Thoracic aorta (tissue), 2 donors: Measurements from ENCODE around the gene CUBN. TPM values are rescaled to one million over a fixed set of nuclear protein-coding genes. Genes with fewer than 3 reads are reported as not detected.

Source experiments
- ATAC-seq: fragments of 150-250 bp; one replicate; pipeline ENCODE4 v1.8.0; 2017; ENCODE audit warnings: low read depth; ENCODE audit not compliant: insufficient number of reproducible peaks, low FRiP score
- DNase-seq: peaks from one replicate; pipeline ENCODE4 v3.0.0-alpha.2; 2020; ENCODE audit warnings: low spot score
- H3K27ac ChIP-seq, 2 donors: fragments of 200-600 bp; sonication (generic); 1 replicate in 1 of 2; 2 replicates in 1 of 2; pipeline ENCODE4 v1.5.1; 2016; ENCODE audit warnings: mild to moderate bottlenecking in 2 of 2, moderate library complexity in 2 of 2
- H3K27me3 ChIP-seq: fragments of 200-600 bp; sonication (generic); replicated peaks from 2 replicates; pipeline ENCODE4 v1.6.0; 2016; ENCODE audit warnings: mild to moderate bottlenecking; ENCODE audit not compliant: insufficient read depth
- H3K36me3 ChIP-seq: fragments of 200-600 bp; sonication (generic); one replicate; pipeline ENCODE4 v1.5.1; 2016
- H3K4me1 ChIP-seq, 2 donors: fragments of 200-600 bp; sonication (generic); 1 replicate in 1 of 2; 2 replicates in 1 of 2; pipeline versions ENCODE4 v1.5.1 to v1.6.0; 2016; ENCODE audit warnings: low read depth in 2 of 2, mild to moderate bottlenecking in 1 of 2; ENCODE audit not compliant: control insufficient read depth in 1 of 2
- H3K4me3 ChIP-seq: fragments of 200-600 bp; sonication (generic); 2 replicates; pipeline ENCODE4 v1.5.1; 2016; ENCODE audit warnings: mild to moderate bottlenecking
- H3K9me3 ChIP-seq: fragments of 200-600 bp; sonication (generic); 2 replicates; pipeline ENCODE4 v1.5.1; 2016
- total RNA-seq, 2 donors: library from RNA; depleted of rRNA; stranded (reverse); fragments of >200 nt; gene quantifications; one replicate each; pipeline versions ENCODE4 v1.1.0 to v1.2.3, GENCODE V29; 2016
- TF ChIP-seq, protein P1 (sequence below): fragments of 200-600 bp; sonication (generic); IDR thresholded peaks from one replicate; pipeline ENCODE4 v1.5.1; 2019; ENCODE audit warnings: antibody characterized with exemption

The CUBN gene
- total RNA-seq, 2 donors from 2014 or later, result 4.1 to 4.6 TPM

DNA sequence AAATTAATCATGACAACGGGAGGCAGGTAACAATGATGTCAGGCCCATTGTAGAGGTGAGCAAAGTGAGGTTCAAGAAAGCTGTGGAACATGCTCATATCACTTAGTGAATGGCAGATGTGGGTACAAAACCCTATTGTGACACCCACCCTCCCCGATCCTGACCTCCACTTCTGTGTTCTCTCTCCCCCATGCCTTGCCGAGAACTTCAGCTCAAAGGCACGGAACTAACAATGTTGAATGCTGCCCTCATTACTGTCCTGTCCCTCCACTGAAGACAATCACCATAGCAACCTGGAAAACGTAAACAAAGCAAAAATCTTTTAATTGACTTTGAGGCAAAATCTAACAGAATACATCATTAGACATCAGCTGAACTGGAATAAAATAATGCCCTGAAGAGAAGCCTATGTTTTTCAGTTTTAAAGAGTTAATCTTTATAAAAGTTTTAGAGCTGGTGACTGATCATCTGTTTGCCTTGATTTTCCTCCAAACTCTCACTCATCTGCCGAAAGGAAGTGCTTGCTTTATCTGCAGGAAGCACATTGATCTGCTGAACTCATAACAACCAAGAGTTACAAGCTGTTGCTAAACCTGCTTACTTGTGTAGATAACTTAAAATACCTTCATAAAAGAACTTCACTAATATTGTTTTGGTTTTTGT lies 133.6 kb downstream of the CUBN start:
- TF ChIP-seq, protein P1, sequence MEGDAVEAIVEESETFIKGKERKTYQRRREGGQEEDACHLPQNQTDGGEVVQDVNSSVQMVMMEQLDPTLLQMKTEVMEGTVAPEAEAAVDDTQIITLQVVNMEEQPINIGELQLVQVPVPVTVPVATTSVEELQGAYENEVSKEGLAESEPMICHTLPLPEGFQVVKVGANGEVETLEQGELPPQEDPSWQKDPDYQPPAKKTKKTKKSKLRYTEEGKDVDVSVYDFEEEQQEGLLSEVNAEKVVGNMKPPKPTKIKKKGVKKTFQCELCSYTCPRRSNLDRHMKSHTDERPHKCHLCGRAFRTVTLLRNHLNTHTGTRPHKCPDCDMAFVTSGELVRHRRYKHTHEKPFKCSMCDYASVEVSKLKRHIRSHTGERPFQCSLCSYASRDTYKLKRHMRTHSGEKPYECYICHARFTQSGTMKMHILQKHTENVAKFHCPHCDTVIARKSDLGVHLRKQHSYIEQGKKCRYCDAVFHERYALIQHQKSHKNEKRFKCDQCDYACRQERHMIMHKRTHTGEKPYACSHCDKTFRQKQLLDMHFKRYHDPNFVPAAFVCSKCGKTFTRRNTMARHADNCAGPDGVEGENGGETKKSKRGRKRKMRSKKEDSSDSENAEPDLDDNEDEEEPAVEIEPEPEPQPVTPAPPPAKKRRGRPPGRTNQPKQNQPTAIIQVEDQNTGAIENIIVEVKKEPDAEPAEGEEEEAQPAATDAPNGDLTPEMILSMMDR, result no peak
- Histone ChIP-seq H3K4me1 (peaks cover 26 to 51% of the 10 kb centered on the region in 2 donors), H3K36me3 (no peaks in the 10 kb centered on the region), H3K27ac (peak overlapping the region; percentile 85 to 91), H3K9me3 (no peaks in the 10 kb centered on the region), H3K27me3 (no peaks in the 10 kb centered on the region), H3K4me3 (peak overlapping the region; percentile 25)
- ATAC-seq, result no peak
- no peak for DNase-seq

DNA sequence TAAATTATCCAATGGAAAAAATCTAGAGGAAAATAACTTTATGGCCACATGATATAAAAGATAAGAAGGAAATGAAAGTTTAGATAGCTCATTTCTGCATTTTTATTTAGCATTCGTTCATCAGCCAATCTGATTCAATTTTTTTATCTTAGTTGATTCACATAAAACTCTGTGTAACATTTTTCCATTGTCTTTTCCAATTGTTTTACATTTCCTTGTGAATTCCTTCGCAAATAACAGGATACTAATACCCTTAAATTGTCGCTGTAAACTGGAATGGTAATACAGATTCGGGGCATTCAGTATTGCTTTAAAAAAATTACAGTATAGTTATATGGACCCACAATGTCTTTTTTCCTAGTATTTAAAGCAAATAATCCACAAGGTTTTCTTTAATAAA lies 136.4 kb downstream of the CUBN start:
- H3K36me3 ChIP-seq, result no peaks in the 10 kb centered on the region
- DNase-seq (no peak), ATAC-seq (no peak)
- TF ChIP-seq, protein P1, result no peak
- peaks cover 13 to 32% of the 10 kb centered on the region in 2 donors for H3K4me1 ChIP-seq
- H3K27me3 ChIP-seq, result no peaks in the 10 kb centered on the region
- H3K27ac ChIP-seq, result peak overlapping the region; percentile 34 to 43
- peak overlapping the region; percentile 63 for H3K4me3 ChIP-seq
- H3K9me3 ChIP-seq, result no peaks in the 10 kb centered on the region

DNA sequence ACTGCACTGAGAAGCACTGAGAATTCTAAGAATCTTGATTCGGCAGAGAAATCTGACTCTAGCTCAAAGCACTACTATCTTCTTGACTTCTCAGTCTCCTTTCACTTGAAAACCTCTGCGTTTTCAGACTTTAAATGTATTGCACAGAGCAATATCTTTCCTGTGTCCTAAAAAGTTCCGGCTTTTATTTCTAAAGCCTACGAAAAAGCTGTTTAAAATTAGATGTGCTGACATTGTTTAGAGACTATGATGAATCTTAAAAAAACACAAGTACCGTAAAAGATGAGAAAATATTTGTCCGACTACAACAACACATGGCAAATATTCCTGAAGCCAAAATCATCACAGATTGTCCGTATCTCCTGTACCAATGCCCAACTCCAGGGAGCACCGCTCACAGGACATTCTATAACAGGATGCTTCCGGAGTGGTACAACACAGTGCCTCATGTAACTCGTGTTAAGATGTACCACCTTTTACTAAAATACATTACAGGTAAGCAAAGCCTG lies 136.9 kb downstream of the CUBN start:
- Histone ChIP-seq H3K9me3 (no peaks in the 10 kb centered on the region), H3K4me1 (peaks cover 15 to 37% of the 10 kb centered on the region in 2 donors), H3K27me3 (no peaks in the 10 kb centered on the region), H3K4me3 (peak overlapping the region; percentile 63), H3K36me3 (no peaks in the 10 kb centered on the region), H3K27ac (peak overlapping the region; percentile 34 to 43)
- DNase-seq, result no peak
- ATAC-seq, result no peak
- TF ChIP-seq, protein P1, result no peak

DNA sequence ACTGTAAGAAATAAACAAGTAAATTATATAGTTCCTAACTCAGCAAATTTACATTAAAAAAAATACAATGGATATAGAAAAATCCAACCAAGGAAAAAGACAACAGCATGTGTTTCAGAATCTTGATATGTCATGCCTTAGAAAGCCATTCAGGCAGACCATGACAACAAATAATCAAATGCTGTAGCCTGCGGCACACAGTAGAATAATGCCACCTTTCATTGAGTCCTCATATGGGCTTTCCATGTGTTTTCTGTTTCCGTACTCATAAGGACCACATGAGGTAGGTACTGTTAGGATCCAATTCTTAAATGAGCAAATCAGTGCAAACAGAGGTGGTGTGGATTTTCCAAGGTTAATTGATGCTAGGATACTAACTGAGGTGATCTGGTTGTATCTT lies 138.6 kb downstream of the CUBN start:
- no peak for ATAC-seq
- TF ChIP-seq, protein P1, result no peak
- Histone ChIP-seq H3K4me3 (no peak overlapping the region), H3K27ac (no peak overlapping the region), H3K9me3 (no peaks in the 10 kb centered on the region), H3K27me3 (no peaks in the 10 kb centered on the region), H3K4me1 (peaks cover 11 to 36% of the 10 kb centered on the region in 2 donors), H3K36me3 (no peaks in the 10 kb centered on the region)
- DNase-seq, result no peak

DNA sequence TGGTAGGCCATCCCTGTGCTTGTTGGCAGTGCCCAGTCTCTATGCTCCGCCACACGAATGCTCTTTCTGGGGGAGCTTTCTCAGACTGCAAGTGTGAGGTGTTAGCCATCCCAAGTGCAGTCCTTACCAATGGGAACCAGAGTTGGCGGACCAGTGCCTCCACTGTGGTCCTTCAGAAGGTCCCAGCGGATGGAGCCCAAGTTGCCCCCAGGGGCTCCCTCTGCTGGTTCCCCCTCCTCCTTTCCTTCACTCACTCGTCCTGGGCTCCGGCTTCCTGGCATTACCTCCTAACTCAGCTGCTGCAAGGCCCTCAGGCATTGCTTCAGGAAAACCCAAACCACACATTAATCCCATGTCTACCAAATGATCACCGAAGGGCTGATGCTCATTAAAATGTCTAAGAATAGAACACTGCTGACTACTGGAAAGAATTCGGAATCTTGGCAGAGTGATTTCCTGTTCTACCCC lies 139.8 kb downstream of the CUBN start:
- DNase-seq, result no peak
- Histone ChIP-seq H3K4me3 (no peak overlapping the region), H3K27ac (peak overlapping the region in 1 of 2 donors; percentile 27), H3K9me3 (no peaks in the 10 kb centered on the region), H3K27me3 (no peaks in the 10 kb centered on the region), H3K36me3 (no peaks in the 10 kb centered on the region), H3K4me1 (peaks cover 7 to 38% of the 10 kb centered on the region in 2 donors)
- TF ChIP-seq, protein P1, result no peak
- ATAC-seq, result no peak
